MCF 10A (cell line): Measurements from ENCODE around the gene CNTN6. TPM values are rescaled to one million over a fixed set of nuclear protein-coding genes. Genes with fewer than 3 reads are reported as not detected.

Experiments
- BruUV-seq: library from RNA; stranded (reverse); fragments of 400-500 nt; replicated peaks from 2 replicates; lab custom pipeline; 2021; lab: Mats Ljungman, UMichigan
- CTCF ChIA-PET: fragments of 300-600 bp; sonication (Branson Sonifier 250); formaldehyde crosslinking; extraction: SDS; loops from one replicate; lab custom pipeline; 2021; ENCODE audit warnings: antibody characterized with exemption, inconsistent platforms; lab: Yijun Ruan, JAX
- POLR2A ChIA-PET: fragments of 300-600, 350-650 bp; sonication (Branson Sonifier 250); formaldehyde crosslinking; extraction: SDS; loops from one replicate; lab custom pipeline; 2020; ENCODE audit warnings: antibody characterized with exemption, inconsistent platforms; lab: Yijun Ruan, JAX
- DNase-seq: peaks from one replicate; pipeline ENCODE4 v3.0.0-alpha.2; 2018; ENCODE audit not compliant: unreplicated experiment
- H3K27ac Mint-ChIP-seq: one replicate; pipeline ENCODE4 v1.8.0; 2022; ENCODE audit warnings: mild to moderate bottlenecking, low read depth, mixed read lengths; ENCODE audit not compliant: unreplicated experiment
- H3K27me3 Mint-ChIP-seq: one replicate; pipeline ENCODE4 v1.8.0; 2022; ENCODE audit warnings: mixed read lengths; ENCODE audit not compliant: insufficient read depth, unreplicated experiment
- H3K36me3 Mint-ChIP-seq: one replicate; pipeline ENCODE4 v1.8.0; 2022; ENCODE audit warnings: mild to moderate bottlenecking, moderate library complexity, mixed read lengths; ENCODE audit not compliant: insufficient read depth, unreplicated experiment
- H3K4me1 Mint-ChIP-seq: one replicate; pipeline ENCODE4 v1.8.0; 2022; ENCODE audit warnings: mixed read lengths; ENCODE audit not compliant: insufficient read depth, unreplicated experiment
- H3K4me3 Mint-ChIP-seq: one replicate; pipeline ENCODE4 v1.8.0; 2022; ENCODE audit warnings: mild to moderate bottlenecking, moderate library complexity, mixed read lengths; ENCODE audit not compliant: unreplicated experiment
- H3K9me3 Mint-ChIP-seq: one replicate; pipeline ENCODE4 v1.8.0; 2022; ENCODE audit warnings: mixed read lengths; ENCODE audit not compliant: unreplicated experiment
- CTCF ChIP-seq: fragments of 200-600 bp; IDR thresholded peaks from one replicate; pipeline ENCODE4 v1.8.0; 2022; ENCODE audit warnings: antibody characterized with exemption, mild to moderate bottlenecking; ENCODE audit not compliant: unreplicated experiment
- intact Hi-C: fragments of 100-400 bp; cut with micrococcal nuclease; formaldehyde crosslinking; loops from 2 replicates; pipeline ENCODE4 v1.14.1; 2022
- total RNA-seq: library from RNA; stranded (reverse); gene quantifications from 2 replicates; pipeline ENCODE4 v1.2.3, GENCODE V29; 2022

CNTN6 gene
- total RNA-seq, 1 experiment from 2014 or later: not detected

GRCh38 chr3:1287815-1288214, 195.0 kb downstream of the CNTN6 start:
- no peaks in the 10 kb centered on the region for H3K4me1 Mint-ChIP-seq
- no peaks in the 10 kb centered on the region for H3K9me3 Mint-ChIP-seq
- ChIA-PET CTCF (interaction anchor here (0.8 kb wide), 2 partner anchors 16 to 31 kb away, joined by 3 to 4 read pairs; no protein-coding TSS in a partner anchor), POLR2A (no interaction called here)
- H3K36me3 Mint-ChIP-seq: no peaks in the 10 kb centered on the region
- no peak for DNase-seq
- intact Hi-C loops: no loop called here
- no peak overlapping the region for H3K4me3 Mint-ChIP-seq
- TF ChIP-seq CTCF: no peak
- BruUV-seq: no TSS peak
- no peaks in the 10 kb centered on the region for H3K27me3 Mint-ChIP-seq
- no peak overlapping the region for H3K27ac Mint-ChIP-seq

DNA sequence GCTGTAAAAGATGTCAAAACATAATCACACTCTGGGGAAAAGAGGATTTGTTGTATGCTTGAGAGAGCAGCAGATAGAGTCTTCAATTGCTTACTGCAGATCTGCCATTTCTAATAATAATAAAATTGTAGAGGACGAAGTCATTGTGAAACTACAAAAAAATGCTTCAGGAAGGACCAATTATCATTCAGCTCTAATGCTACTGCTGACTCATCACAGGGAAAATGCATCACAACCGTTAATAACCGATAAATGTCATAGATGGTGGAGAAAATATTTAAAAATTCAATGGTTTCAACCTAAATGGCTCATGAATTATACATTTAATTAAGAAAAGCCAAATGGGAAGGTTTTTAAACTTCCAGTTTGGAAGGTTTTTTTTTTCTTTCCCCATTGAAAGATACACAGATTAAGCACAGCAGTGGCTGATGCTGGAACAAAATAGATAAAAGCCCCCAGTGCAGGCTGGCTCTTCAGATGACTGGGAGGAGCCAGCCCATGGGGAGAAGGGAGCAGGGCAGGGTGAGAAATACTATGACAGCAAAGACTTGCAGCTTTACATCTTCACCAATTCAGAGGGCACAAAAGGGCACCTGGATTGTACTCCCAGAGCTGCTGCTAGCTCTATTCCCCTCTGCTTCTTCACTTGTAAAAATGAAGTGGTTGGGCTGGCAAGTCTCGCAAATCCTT, 196.1 kb downstream of the CNTN6 start:
- POLR2A ChIA-PET: no interaction called here
- no peak overlapping the region for H3K4me3 Mint-ChIP-seq
- CTCF ChIA-PET: interaction anchor here (0.8 kb wide), 1 partner anchor 17 kb away, joined by 4 read pairs; no protein-coding TSS in a partner anchor
- H3K4me1 Mint-ChIP-seq: no peaks in the 10 kb centered on the region
- TF ChIP-seq CTCF: no peak
- no peak overlapping the region for H3K27ac Mint-ChIP-seq
- intact Hi-C loops: no loop called here
- no TSS peak for BruUV-seq
- H3K27me3 Mint-ChIP-seq: no peaks in the 10 kb centered on the region
- DNase-seq: no peak
- H3K9me3 Mint-ChIP-seq: no peaks in the 10 kb centered on the region
- no peaks in the 10 kb centered on the region for H3K36me3 Mint-ChIP-seq

DNA sequence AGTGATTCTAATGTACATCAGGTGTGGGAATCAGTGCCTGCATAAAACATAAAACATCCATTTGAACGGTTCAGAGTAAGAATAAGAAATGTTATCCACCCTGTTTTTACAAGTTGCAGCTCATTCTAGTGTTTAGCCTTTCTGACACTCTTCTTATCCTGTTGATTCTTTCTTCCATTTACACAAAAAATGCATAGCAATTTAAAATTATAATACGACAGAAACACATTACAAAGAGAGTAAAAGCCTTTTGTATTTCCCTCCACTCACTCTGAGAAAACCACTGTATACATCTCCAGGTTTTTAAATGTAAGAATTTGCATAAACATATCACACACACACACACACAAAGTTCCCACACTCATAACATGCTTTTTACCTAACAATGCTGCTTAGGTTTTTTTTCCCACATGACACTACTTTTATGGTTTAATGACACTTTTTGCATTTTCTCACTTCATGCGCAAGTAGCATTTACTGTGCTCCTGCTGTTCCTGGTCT, 199.8 kb downstream of the CNTN6 start:
- Mint-ChIP-seq H3K4me3 (no peak overlapping the region), H3K36me3 (no peaks in the 10 kb centered on the region), H3K9me3 (no peaks in the 10 kb centered on the region), H3K4me1 (no peaks in the 10 kb centered on the region), H3K27me3 (no peaks in the 10 kb centered on the region), H3K27ac (no peak overlapping the region)
- POLR2A ChIA-PET: no interaction called here
- CTCF ChIA-PET: interaction anchor here (1.0 kb wide), 1 partner anchor 17 kb away, joined by 3 read pairs; no protein-coding TSS in a partner anchor
- no TSS peak for BruUV-seq
- intact Hi-C loops: no loop called here
- TF ChIP-seq CTCF: no peak
- no peak for DNase-seq

- no peak overlapping the region for H3K27ac Mint-ChIP-seq
- H3K4me1 Mint-ChIP-seq: no peaks in the 10 kb centered on the region
- no peak for DNase-seq
- H3K27me3 Mint-ChIP-seq: no peaks in the 10 kb centered on the region
- ChIA-PET CTCF (interaction anchor here (0.7 kb wide), 1 partner anchor 318 kb away, joined by 4 read pairs; no protein-coding TSS in a partner anchor), POLR2A (no interaction called here)
- intact Hi-C loops: no loop called here
- no peaks in the 10 kb centered on the region for H3K36me3 Mint-ChIP-seq
- no peak for TF ChIP-seq CTCF
- no peak overlapping the region for H3K4me3 Mint-ChIP-seq
- BruUV-seq: no TSS peak
- H3K9me3 Mint-ChIP-seq: no peaks in the 10 kb centered on the region
Measured at GRCh38 chr3:1294586-1294985, 201.8 kb downstream of the CNTN6 start.
